Embryonic facial prominence (tissue), 1 donor: Measurements from ENCODE around the gene GRM1.

Experiments
- DNase-seq: peaks from one replicate; pipeline ENCODE4 v3.0.0-alpha.2; 2016; ENCODE audit errors: extremely low spot score

Gene GRM1

DNA sequence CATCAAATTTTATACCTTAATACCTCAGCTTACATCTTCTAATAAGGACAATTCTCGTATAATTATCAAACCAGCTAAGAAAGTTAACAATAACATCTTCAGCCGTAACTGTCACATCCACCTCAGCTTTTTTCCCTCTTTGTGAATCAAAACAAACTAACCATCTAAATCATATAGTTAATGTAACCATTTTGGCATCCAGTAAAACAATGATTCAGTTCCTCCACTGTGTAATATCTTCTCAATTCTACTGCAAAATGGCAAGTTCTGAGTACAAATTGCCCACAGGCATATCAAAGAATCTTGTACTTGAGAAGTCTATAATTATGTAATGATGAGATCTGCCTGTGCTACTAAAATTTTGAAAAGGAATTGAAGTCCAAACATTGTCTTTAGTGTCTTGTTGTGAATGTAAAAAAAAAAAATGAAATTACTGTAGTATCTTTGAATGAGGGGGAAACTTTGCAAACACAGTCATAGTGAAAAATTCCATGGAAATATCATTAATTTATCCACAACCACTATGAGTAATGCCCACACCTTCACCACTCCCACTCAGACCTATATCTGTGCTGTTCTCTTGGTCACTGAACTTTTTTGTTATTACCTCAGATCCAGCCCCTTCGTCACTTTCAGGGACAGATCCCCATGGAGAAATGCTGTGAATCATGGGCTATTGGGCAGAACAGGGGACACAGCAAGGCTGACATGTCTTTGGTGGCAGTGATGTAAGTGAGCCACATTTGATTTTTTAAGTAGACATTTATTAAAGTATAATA is 336.1 kb downstream of the GRM1 start:
- DNase-seq, result no peak

DNA sequence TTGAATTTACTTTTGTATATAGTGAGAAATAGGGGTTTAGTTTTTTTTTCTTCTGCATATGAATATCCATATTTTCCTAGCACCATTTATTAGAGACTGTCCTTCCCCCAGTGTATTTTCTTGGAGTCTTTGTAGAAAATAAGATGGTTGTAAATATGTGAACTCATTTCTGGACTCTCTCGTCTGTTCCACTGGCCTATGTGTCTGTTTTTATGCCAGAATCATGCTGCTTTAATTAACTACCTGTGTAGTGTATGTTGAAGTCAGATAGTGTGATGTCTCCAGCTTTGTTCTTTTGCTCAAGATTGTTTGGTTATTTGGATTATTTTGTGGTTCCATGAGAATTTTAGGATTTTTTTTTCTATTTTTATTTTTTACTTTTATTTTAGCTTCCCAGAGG is 338.2 kb downstream of the GRM1 start:
- no peak for DNase-seq

DNA sequence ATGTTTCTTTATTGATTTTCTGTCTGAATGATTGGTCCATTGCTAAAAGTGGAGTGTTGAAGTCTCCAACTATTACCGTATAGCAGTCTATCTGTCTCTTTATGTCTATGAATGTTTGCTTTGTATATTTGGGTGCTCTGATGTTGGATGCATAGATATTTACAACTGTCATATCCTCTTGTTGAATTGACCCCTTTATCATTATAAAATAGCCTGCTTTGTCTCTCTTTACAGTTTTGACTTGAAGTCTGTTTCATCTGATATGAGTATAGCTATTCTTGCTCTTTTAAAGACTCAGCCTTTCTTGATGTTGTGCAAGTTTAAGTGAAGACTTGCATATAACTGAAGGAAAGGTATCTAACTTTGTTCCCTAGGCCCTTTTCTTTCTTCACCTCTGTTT is 341.0 kb downstream of the GRM1 start:
- DNase-seq, result no peak

DNA sequence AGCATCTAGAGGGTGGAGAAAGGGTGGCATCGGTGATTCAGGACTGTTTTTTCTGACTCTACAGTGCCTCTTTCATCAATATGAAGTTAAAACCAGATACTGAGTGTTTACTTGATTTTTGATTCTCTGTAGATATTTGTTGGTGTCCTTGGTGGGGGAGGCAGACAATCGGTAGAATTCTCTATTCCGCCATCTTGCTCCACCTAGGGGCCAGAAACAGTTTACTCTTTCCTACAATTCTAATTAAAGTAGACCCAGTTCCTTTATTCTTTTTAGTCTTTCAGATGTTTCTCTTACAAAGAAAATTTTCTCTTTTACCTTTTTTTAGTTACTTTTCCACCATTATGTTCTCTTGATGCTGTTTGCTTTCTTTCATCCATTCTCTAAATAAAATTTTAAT is 352.6 kb downstream of the GRM1 start:
- no peak for DNase-seq

DNA sequence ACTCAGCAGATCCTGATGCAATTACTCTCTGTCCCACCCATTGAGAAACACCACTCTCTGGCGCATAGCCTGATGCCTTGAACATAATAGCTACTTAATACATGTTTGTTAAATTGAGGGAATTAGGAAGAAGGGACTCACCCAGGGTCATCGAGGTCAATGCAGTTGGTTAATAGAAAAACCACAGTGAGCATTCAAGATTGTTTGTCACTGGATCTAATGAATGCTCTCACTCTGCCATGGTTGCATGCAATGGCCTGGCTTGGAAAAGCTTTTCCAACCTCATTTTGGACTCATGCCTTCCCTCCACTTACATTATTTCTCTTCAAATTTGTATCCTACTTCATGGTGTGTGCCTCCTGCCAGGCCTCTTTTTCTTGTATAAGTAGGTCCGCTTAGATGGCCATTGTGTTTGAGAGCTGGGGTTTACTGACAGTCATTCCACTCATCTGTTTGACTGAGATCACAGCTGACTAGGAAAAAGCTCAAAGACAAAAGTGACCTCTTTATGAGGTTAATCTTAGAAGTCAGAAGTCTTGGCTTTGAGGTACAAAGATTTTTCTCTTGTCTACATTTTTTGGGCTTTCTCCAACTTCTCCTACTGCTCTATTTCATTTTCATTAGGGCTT is 360.0 kb downstream of the GRM1 start:
- no peak for DNase-seq

DNA sequence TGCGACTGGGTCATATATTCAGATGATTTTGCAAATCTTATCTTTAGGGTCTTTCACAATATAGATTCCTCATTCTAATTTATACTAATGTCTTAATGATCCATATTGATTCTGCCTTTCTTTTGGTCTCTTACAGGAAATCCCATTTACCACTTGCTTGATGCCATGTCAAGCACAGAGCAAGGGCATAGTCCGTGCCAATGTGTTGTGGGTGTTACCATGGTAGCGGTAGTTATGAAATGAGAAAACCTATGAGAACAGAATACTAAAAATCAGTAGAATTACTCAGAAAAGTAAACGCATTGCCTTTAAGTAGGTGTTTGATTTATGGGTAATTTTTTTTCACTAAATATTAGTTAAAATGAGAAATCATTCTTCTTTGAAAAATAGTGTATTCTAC is 360.9 kb downstream of the GRM1 start:
- no peak for DNase-seq

DNA sequence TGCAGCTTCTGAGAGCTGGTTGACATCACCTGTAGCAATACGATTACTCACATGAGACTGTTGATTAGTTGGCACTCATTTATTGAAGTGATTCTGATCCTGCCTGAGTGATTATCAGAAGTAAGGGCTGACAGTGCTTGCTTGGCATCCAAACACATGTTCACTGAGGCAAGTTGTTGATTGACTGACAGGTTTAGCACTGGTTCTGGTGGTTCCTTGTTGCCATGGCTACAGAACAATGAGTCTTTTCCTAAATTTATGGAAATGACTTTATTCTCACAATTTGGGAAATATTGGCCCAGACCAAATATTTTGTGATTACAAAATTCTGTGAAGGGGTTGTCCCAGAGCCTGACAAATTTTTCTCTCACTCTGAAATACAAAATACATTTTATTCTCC is 368.8 kb downstream of the GRM1 start:
- DNase-seq, result no peak

DNA sequence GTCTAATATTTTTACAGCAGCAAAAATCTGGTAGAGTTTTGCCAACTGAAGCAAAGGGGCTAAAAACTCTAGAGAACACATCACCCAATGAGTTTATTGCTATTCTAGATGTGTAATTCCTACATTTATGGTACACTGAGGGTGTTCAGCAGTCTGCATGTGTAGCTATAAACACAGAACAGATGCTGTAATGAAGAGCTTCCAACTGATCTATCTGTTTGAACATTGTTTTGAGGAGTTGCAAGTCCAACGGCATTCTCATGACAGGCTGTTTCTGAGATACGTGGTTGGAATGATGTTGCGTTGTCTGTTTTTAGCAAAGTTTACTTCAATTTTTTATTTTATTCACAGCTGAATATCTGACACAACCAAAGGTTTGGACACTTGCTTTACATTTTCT is 373.6 kb downstream of the GRM1 start:
- DNase-seq, result no peak

DNA sequence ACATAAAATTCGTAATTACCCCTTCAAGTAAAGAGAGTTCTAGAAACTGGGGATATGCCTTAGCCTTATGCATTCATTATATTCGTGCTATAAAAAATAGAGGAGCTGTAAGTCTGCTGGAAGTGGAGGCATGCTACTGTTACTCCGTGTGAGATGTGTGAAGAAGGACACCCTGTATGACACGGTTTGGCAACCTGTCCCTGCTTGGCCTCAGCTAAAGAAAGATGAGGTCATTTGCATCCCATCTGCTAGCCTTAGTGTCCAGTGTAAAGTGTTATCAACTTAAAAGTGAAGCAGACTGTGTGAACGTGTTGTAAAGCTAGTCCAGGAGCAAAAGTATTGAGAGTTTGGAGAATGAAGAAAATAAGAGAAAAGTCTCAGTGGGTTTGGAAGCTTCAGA is 379.7 kb downstream of the GRM1 start:
- no peak for DNase-seq

DNA sequence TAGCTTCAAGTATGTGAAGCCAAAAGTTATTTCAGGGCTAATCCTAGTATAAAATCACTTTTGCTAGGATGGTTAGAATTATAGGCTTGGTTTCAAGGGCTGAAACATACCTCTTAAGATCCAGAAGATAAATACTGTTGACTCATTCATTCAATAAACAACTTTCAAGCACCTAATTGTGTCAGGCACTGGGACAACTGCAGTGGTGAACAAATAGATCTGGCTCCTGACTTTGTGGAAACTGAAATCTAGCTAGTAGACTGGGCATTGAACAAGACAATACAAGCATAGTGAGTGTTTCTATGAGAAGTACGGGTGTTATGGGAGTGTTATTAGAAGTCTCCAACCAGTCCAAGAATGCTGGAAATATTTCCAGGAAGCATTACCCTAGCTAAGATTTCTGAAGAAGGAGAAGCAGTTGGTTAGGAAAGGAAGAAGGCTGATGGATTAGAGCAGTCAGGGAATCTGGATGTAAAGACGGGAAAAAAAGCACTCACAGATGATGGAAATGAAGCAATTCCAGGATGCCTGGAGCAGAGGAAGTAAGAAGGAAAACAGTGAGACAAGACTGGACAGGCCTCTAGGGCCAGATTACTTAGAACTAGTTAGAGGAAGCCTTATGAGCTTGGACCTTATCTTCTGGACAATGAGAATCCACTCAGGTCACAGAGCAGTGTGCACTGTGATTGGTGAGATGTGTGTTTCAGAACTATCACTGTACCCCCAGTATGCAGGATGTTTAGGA is 382.2 kb downstream of the GRM1 start:
- no peak for DNase-seq

DNA sequence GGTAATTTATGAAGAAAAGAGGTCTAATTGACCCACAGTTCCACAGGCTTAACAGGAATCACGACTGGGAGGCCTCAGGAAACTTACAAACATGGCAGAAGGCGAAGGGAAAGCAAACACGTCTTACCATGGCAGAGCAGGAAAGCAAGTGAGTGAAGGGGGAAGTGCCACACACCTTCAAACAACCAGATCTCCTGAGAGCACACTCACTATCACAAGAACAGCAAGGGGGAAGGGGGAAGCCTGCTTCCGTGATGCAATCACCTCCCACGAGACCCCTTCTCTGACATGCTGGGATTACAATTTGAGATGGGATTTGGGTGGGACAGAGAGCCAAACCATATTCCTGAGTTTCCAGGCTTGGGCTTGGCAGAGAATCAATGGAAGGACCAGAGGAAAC is 390.7 kb downstream of the GRM1 start:
- no peak for DNase-seq

DNA sequence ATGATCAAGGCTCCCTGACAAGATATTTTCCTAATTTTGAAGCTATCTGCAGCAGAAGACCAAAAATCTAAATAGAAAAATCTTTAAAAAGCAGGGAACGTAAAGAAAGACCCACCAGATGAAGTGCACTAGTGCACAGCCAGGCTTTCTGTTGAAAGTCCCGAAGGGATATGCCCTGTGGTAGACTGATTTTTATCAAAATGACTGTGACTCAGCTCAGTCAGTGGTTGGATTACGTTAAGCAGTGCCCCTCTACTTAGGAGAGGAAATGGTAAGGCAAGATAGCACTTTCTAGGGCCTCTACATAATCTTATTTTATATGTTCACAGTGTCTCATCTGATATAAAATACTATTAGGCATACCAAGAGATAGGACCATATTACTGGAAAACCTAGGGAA is 391.4 kb downstream of the GRM1 start:
- no peak for DNase-seq

DNA sequence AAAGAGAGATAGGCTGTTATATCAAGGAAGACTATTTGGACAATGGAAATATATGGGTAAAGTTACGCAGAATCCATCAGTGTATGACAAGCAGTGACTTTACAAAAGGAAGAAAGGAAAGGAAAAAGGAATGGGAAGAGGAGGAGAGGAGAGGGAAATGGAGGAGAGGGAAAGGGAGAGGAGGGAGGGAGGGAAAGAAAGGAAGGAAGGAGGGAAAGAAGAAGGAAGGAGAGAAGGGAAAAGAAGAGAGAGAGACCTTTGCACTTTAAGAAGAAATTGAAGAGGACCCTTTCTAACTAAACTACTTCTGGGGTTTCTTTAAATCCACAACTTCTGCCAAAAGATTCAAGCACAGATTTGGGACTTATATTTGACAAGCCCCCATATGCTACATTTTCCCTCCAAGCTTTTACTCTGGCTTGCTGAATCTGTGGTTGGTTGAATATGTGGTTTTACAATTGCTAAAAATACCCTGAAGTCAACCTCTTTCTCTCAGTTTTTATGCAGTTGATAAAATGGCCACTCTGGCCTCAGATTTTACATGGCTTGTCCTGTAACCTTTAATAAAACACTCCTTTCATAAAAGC is 394.0 kb downstream of the GRM1 start:
- no peak for DNase-seq

DNA sequence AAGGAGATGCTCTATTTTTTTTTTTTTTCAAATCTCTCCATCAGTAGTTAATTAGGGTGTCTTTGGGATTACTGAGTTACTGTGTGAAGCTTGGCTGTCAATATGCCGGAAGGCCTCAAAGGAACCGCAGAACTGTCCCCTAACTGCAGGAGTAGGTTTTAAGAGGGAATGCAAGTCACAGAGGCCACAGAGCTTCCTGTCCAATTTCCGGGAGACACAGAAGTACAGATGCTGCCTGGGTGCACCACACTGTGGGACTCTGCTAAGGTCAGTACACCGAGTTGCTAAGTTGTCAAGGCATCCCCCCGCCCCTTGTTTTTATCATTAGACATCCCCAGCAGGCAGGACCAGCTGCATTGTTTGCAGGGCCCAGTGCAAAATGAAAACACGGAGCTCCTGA is 394.6 kb downstream of the GRM1 start:
- no peak for DNase-seq

DNA sequence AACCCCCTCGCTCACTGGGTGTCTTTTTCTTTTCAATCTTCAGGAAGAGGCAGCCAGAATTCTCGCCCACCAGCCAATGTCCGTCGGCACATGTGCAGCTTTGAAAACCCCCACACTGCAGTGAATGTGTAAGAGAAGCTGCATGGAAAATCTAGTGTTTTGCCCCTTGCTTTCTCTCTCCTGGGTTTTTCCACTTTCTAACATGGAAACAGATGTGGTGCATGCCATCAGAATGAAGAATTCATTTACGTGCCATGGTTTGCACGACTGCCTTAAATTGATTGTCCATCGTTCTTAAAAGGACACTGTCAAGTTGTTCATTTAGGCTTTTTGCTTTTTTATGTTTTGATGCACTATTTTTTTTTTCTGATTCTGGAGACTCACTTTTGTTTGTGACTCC is 397.7 kb downstream of the GRM1 start:
- DNase-seq, result no peak

DNA sequence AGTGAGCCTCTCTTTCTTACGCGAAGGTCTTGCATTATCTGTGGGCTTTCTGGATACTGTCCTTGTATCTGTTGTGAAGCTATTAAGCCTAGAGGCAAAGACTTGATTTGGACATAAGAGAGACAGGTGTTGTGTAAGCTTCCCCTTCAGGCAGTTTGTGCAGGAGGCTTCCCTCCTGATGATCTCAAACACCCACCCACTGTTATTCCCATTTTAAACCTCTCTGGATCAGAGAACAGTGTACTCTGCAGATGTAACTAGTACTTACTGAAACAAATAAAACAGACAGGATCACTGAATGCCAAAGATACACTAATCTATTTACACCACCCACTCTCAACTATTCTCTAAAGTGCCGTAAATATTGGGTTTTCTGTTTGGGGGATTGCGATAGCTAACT is 401.0 kb downstream of the GRM1 start:
- DNase-seq, result no peak

DNA sequence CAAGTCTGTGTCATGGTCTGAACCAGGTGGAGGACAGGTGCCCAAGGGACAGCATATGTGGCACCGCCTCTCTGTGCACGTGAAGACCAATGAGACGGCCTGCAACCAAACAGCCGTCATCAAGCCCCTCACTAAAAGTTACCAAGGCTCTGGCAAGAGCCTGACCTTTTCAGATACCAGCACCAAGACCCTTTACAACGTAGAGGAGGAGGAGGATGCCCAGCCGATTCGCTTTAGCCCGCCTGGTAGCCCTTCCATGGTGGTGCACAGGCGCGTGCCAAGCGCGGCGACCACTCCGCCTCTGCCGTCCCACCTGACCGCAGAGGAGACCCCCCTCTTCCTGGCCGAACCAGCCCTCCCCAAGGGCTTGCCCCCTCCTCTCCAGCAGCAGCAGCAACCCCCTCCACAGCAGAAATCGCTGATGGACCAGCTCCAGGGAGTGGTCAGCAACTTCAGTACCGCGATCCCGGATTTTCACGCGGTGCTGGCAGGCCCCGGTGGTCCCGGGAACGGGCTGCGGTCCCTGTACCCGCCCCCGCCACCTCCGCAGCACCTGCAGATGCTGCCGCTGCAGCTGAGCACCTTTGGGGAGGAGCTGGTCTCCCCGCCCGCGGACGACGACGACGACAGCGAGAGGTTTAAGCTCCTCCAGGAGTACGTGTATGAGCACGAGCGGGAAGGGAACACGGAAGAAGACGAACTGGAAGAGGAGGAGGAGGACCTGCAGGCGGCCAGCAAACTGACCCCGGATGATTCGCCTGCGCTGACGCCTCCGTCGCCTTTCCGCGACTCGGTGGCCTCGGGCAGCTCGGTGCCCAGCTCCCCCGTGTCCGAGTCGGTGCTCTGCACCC is 405.2 kb downstream of the GRM1 start:
- no peak for DNase-seq

DNA sequence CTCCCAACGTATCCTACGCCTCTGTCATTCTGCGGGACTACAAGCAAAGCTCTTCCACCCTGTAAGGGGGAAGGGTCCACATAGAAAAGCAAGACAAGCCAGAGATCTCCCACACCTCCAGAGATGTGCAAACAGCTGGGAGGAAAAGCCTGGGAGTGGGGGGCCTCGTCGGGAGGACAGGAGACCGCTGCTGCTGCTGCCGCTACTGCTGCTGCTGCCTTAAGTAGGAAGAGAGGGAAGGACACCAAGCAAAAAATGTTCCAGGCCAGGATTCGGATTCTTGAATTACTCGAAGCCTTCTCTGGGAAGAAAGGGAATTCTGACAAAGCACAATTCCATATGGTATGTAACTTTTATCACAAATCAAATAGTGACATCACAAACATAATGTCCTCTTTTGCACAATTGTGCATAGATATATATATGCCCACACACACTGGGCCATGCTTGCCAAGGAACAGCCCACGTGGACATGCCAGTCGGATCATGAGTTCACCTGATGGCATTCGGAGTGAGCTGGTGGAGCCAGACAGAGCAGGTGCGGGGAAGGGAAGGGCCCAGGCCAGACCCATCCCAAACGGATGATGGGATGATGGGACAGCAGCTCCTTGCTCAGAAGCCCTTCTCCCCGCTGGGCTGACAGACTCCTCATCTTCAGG is 406.0 kb downstream of the GRM1 start:
- no peak for DNase-seq

DNA sequence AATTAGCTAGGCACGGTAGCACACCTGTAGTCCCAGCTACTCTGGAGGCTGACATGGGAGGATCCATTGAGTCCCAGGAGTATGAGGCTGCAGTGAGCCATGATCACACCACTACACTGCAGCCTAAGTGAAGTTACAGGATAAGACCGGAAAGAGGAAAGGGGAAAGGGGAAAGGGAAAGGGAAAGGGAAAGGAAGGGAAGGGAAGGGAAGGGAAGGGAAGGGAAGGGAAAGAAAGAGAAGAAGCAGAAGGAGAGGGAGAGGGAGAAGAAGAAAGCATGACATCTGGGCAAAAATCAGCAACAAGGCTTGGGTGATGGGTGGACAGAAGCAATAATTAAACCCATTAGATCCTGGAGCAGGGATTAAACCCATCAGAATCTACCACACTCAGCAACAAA is 413.0 kb downstream of the GRM1 start:
- no peak for DNase-seq

DNA sequence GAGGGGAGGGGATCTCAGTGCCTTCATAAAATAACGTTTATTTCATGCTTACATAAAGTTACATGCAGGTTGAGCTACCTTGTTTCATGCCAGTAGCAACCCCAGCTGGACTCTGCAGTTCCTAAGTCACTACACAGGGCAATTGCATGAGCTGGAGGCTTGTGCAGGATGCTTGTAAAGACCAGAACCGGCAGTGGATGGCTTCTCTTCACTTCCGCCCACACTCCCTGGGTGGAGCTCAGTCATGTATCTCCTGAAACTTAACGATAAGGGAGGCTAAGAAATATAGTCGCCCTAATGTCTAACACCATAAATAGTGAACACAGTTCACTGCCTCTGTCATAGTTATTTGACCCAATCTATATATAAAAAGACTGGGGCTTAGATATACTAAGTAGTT is 415.3 kb downstream of the GRM1 start:
- no peak for DNase-seq

DNA sequence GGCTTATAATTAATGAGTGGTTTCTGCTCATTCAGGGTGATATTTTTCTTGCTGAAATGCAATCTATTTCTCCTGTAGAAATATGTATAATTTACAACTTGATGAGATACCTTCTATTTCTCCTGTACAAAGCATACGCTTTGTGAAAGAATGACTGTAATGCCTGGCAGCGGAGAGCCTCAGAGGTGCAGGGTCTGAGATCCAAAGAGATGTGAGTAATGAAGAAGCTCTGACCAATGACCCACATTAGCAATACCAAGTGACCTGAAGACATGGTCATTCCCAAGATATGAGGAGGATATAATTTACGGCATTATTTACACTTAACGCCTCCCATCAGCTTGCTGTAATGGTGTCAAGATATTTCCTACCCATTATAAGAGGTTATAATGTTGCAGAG is 416.4 kb downstream of the GRM1 start:
- DNase-seq, result no peak
